Hepatic stellate cell (primary cell): ENCODE data around the gene PTPRN2.
A peak's percentile ranks its signal among the peaks of the same experiment; 100 is the strongest.
"Not testable (repeated sequence)": the region's sequence is repeated elsewhere in the genome, so short reads cannot be mapped to it uniquely, and the experiment has no call there.

Experiments used
- DNase-seq: peaks from one replicate; pipeline ENCODE4 v3.0.0; 2011; ENCODE audit warnings: low spot score

Gene PTPRN2

DNA sequence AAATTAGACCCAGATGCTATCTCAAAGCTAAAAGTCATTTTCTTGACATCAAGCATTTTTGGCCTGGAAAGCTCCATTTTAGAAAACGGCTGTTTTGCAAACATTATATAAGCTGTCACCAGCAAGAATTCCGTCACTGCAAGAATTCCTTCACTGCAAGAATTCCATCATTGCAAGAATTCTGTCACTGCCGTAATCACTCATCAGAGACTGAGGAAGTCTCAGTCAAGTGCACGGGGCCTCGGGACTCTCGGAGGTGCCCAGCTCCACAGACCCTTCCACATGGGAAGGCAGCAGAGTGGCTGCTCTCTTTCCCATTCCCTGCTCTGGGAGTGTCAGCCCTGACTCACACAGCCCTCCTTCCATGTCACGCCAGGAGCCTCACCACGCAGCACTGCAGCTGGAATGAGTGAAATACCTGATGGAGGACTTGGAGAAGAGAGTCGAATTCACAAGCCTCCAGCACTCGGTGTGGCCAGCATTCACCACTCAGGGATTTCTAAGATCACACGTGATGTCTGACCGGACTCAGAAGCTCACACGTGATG is 168.3 kb downstream of the PTPRN2 start:
- DNase-seq: no peak

DNA sequence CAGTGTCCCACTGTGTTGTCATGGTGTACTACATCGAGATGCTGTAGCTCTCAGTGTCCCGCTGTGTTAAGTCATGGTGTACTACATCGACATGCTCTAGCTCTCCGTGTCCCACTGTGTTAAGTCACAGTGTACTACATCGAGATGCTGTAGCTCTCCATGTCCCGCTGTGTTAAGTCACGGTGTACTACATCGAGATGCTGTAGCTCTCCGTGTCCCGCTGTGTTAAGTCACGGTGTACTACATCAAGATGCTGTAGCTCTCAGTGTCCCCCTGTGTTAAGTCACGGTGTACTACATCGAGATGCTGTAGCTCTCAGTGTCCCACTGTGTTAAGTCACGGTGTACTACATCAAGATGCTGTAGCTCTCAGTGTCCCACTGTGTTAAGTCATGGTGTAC is 169.2 kb downstream of the PTPRN2 start:
- DNase-seq: not testable (repeated sequence)

DNA sequence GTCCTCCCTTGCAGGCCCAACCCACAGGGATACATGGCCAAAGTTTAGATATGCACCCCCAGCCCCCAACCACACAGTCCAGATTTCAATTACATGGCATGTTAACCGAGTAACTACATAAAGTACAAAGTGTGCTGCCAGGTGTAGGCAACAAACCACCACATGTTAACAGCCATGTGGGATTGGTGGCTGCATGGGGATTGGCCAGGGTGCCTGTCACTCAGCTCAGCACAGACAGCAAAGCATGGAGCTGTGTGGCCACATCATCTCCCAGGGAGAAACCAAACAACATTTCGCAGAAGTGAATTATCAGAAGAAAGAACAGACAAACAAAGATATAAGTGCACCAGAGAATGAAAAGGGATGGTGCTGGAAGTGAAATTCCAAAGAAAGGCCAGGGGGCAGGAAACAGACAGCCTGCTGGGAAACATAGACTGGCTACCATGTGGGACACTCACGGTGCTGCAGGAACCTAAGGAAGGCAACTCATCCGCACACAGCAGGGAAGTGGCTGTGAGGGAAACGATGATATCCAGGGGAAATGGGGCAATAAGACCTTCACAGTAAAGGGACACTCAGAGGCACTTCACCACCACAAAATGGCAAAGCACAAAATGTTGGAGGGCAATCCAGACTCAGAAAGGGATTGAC is 171.2 kb downstream of the PTPRN2 start:
- no peak for DNase-seq

DNA sequence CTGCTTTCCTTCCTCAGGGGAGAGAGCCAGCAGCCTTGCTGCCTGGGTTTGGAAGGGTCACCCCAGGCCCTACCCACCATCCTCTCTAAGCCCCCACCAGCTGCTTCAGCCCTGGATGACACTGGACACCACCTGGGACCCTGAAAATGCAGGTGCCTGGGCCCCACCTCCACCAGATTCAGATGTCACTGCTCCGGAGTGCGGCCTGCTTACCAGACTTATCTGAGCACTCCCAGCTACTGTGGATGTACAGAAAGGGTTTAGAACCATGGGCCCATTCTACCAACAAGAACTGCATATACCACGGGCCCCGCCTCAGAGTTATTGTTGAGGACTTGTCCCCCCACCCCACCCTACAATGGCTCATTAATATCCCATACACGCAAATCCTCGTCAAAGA is 172.3 kb downstream of the PTPRN2 start:
- DNase-seq: no peak

DNA sequence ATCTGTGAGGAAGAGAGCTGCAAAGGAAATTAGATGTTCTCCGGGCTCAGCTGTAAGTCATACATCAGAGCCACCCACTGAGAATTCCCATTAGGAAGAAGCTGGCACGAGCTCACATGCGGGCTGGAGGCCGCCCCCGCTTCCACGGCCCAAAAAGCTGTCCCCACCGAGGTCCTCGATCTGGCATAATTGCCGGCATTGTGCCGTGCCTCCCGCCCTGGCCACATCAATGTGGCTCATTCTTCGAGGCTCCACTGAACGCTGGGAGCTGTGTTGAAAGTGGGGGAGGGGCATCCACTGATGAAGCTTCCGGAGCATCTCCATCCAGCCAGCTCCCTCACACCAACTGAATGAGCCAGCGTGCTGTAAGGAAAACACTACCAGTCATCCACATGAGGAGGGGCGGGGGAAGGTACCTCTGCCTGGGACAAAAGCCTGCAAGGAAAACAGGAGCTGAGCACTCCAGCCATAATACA is 173.1 kb downstream of the PTPRN2 start:
- no peak for DNase-seq

DNA sequence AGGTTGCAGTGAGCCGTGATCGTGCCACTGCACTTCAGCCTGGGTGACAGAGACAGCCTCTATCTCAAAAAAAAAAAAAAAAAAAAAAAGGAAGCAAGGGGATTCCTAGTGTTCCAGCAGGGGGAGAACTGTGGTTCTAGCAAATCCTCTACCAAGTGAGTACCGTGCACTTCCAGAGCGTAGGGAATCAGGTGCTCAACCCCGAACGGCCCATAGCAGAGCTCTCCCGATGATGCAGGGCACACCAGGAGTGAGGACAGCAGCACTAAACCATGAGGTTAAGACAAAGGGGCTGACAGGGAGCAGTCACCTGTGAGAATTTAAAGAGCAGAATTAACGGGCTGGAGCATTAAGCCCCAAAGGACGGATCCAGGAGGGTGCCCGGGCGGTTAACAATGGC is 173.6 kb downstream of the PTPRN2 start:
- DNase-seq: no peak

DNA sequence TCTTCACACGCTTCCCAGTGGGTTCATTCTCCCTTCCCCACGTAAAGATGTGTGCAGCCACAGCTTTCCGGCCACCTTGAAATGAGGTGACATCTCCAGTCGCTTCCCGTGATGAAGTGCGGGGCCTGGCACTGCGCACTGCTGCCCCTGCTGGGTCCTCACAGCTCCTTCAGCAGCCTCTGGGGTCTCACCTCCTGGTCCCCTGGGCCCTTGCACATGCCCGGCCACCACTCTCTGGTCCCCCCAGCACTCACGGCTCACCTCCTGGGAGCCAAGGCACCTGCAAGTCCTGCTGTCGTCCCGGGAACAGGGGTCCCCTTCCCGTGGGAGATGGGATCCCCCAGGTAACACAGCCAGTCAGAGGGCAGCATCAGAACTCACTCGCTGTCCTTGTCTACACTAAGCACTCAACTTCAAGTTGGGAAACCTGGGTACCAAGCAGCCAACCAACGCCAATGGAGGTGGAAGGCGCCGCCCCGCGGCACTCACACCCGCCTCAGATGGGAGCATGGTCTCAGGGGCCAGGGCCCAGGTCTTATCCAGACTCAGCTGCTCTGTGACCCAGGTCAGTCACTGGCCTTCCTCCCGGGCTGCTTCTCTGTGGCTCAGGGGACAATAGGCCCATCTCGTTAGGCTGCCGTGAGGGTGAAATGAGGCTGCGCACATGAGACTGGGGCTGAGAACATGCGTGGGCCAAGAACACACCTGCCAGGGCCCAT is 176.2 kb downstream of the PTPRN2 start:
- DNase-seq: no peak

DNA sequence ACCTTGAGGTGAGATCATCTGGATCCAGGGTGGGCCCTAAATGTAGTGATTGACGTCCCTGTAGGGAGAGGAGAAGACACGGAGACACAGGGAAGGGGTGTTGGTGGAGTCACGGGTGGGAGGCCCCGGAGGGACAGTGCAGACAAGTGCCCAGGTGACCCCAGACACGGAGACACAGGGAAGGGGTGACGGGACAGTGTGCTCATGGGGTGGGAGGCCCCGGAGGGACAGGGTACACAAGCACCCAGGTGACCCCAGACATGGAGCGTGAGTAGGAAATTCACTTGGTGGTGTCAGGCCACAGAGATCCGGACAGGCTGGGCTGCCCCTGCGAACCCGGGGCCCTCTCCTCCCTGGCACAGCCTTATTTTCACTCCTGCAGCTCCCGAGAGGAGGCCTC is 176.9 kb downstream of the PTPRN2 start:
- DNase-seq: no peak

DNA sequence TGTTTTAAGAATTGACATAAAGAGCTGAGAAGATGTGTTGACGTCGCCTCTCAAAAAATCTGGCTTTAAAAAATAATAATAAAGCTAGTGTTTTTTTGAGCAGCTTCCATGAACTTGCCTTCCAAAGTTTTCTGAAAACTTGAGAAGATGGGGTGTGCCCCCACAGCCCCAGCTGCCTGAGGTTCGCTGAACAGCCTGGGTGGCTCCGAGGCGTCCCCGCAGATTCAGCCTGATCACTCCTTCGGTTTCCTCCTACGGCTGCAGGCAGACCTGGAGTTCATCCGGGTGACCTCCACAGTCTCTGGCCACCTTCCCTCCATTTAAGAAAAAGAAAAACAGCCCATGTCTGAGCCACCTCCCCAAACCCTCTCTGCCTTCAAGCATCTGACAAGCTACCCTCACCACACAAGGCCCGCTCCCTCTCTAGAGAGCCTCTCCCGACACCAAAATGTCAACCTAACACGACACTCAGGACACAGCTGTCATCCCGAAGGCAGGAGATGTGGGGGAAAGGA is 177.8 kb downstream of the PTPRN2 start:
- DNase-seq: no peak

DNA sequence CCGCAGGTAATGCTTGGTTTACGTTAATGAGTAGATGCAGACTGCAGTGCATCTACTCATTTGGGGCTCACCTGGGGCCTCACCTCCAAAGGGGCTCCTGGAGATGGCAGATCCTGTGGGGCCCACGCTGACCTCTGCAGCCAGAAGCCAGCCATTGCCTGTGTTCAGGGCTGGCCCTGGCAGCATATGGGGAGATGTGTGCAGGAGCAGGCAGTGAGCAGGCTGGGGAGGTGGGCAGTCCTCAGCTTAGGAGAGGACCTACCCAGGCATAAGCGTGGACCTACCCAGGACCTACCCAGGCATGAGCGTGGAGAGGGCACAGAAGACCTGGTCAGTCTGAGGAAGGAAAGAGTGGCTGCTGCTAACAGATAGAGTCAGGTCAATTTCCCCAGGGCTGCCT is 178.5 kb downstream of the PTPRN2 start:
- DNase-seq: no peak

DNA sequence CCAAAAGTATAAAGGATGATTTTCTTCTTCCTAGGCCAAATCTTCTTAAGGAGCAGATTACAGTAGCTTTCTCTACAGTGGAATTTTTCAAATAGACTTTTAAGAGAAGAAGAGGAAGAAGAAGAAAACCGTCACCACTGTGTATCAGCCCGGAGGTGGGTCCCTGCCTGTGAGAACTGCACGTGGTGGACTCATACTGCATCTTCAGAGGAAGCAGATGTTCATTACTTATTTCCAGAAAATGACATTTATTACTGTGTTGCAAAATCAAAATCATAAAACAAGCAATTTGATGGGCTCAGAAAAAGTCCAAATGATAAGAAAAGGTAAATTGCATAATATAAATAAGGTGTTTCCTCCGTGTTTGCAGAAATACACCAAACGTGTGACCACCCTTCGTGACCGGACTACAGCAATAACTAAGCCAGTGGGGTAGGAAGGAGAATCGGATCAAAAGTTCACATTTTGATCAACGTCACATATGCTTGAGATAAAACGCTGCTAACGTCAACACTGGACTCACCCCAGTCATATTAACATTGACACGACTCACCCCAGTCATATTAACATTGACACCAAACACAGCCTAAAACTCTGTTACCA is 179.2 kb downstream of the PTPRN2 start:
- DNase-seq: no peak

DNA sequence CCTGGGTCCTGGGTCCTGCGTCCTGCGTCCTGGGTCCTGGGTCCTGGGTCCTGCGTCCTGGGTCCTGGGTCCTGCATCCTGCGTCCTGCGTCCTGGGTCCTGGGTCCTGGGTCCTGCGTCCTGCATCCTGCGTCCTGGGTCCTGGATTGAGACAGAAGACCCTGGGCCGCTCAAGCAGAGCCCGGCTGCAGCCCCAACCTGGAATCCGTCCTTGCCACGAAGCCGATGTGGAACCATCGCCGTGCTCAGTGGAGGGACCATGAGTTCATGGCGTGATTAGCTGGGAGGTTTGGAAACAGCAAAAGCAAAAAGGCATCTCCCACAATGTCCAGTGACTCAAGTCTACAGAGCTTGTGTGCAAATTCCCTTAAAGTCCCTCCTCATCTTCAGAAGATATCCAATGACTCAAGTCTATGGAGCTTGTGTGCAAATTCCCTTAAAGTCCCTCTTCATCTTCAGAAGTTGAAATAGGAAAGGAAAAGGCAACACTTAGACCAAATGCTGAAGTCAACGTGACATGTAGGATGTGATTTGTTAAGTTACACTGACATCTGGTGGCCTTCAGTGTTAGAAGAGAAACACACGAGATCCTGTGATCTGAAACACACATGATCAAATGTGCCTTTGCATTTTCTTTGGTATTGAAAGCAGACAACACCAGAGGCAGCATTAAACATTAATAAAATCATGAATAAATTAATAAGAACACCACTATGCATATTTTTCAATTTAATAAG is 179.9 kb downstream of the PTPRN2 start:
- DNase-seq: peak; percentile 33

DNA sequence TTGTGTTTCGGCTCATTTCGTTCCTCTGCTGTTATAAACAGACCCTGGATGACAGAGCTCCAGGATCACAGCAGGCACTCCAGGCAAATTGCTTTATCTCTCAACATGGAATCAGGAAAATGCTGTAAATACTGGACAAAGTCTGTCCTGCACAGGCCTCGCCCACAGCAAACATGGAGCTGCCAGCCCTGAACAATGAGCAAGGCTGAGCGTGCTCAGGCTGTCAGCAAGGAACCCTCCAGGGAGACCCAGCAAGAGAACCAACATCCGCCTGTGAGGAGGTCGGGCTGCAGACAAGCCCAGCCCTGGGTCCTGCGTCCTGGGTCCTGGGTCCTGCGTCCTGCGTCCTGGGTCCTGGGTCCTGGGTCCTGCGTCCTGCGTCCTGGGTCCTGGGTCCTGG is 180.8 kb downstream of the PTPRN2 start:
- no peak for DNase-seq

DNA sequence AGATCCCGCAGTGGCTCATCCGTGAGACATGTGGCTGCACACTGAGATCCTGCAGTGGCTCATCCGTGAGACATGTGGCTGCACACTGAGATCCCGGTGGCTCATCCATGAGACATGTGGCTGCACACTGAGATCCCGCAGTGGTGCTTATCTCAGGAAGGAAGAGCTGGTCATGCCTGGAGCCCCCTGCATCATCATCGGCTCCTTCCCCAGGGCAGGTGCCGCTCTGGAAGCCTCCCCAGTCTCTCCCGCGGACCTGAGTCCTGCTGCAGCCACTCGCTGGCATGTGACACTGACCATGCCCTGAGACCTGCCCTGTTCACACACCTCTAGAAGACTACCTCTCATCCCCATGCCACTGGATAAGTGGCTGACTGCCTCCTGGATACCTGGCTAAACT is 181.3 kb downstream of the PTPRN2 start:
- no peak for DNase-seq

DNA sequence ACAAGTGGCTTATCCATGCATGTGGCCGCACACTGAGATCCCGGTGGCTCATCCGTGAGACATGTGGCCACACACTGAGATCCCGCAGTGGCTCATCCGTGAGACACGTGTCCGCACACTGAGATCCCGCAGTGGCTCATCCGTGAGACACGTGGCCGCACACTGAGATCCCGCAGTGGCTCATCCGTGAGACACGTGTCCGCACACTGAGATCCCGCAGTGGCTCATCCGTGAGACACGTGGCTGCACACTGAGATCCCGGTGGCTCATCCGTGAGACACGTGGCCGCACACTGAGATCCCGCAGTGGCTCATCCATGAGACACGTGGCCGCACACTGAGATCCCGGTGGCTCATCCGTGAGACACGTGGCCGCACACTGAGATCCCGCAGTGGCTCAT is 181.9 kb downstream of the PTPRN2 start:
- DNase-seq: not testable (repeated sequence)

DNA sequence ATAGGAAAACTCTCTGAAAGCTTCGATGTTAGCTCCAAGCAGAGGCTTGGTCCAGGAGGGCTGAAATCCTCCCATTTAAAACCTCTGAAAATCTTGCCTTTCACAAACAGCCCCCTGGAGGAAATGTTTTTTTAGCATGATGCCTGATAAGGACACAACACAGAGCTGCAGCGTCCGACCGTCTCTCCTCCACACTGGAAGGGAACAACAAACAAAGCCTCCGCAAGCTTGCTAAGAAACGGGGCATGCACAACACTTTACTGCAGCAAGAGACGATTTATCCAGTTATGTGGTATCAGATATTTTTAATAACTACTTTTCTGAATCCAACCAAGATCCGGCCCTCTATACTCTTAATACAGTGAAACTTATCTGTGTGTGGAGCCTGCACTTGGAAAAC is 182.3 kb downstream of the PTPRN2 start:
- DNase-seq: no peak

DNA sequence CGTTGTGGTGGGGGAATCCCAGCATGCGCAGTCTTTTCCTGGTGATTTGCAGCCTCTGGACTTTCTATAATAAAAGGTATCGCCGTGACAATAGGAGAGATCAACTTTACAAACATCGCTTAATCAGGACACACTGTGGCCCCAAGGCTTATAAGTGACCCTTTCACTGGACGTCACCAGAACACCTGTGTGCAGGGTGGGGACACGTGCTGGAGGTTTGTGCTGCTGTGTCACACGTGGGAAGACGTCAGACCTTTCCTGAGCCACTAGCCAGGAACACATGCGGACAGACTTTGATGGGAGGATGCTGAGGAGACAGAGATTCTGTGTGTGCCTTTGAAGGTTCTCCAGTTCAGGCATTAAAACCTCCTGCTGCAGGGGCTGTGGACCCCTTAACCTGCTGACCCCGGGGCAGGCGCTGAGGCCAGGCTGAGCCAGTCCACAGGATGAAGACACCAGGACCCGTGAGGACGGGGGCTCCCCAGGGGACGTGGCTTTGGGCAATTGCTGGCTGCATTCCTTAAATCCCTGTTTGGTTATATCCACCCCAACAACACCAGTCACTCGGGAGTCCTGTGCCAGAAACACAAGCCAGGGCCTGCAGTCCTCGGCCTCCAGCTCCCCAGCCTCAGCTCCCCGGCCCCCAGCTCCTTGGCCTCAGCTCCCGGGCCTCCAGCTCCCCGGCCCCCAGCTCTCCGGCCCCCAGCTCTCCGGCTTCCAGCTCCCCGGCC is 183.4 kb downstream of the PTPRN2 start:
- no peak for DNase-seq

DNA sequence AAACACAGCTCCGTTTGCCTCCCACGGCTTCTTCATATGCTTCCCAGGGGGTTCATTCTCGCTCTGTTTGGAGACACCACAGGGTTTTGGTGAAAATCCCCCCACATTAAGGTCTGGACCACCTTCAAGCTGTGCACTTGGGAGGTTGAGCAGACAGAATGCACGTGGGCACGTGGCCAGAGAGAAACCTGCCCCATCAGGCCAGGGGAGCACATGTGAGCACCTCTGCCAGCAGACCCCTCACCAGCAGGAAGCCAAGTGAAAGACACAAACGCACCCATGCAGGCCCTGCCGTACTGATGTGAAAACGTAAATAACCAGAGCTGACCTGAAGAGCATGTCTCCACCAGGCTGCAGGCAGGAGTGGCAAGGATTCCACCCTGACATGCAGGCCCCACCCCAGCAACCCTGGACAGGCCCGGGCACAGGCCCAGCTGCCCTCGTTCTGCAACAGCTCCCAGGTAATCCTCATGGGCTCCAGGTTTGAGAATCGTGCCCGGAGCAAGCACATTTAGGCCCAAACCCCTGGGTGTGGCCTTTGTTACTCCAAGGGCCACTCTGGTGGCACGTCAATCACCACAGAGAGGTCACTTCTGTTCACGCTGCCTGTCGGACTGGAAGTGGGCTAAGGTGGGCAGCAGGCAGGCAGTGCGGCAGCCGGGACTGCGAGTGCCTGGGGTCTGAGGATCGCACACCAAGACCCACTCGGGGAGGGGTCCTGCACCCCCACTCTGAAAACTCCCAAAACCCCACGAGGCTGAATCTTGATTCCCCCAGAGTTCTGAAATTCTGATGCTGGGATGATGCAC is 184.4 kb downstream of the PTPRN2 start:
- DNase-seq: no peak

DNA sequence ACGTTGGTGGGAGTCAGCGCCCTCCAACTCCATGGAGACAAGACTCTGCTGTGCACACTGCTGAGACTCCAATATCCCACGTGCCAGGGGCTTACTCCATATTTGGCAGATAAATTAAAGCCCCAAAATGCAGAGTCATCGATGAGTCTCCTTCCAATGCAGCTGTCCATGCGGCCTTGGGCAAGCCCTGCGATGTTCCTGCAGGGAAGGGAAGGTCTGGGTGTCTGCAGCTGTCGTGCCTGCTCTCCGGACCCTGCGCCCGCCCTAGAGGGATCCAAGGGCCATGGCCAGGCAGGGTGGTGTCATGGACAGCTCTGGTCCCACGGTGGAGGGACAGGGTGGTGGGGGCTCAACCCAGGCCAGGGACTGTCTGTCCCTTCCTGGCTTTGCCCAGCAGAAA is 185.2 kb downstream of the PTPRN2 start:
- DNase-seq: no peak

DNA sequence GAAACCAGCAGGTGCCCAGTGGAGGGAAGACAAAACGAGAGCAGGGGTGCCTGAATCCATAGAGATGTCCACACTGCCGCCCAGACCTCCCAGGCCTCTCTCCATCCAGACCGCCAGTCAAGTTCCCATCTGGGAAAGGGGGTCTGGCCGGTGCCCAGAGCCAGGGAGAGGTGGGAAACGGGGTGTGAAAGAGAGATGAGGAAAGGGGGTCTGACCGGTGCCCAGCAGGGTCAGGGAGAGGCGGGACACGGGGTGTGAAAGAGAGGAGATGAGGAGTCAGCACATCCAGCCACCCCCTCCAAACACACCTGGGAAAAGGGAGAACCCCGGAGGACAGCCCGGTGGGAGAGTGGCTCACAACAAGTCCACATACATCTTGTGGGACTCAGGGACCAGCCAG is 185.8 kb downstream of the PTPRN2 start:
- no peak for DNase-seq

DNA sequence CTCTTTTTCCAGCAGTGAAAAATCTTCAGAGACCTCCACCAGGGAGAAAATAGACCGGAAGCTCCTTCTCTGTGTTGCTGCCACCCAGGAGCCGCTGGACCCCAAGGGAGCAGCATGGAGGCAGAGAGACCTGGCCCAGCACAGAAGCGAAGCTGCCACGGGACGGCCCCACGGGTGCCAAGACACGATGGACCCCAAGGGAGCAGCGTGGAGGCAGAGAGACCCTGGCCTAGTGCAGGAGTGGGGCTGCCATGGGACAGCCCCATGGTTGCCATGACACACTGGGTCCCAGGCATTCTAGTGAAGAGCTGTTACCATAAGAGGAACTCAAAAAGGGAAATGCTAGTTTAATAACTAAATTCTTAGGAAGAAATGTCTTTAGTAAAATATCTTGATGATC is 186.3 kb downstream of the PTPRN2 start:
- DNase-seq: no peak
